MCF 10A (cell line): ENCODE data around the gene RELB. TPM values are rescaled to one million over a fixed set of nuclear protein-coding genes. Genes with fewer than 3 reads are reported as not detected.

ENCODE experiments used
- BruUV-seq: library from RNA; stranded (reverse); fragments of 400-500 nt; replicated peaks from 2 replicates; lab custom pipeline; 2021; lab: Mats Ljungman, UMichigan
- CTCF ChIA-PET: fragments of 300-600 bp; sonication (Branson Sonifier 250); formaldehyde crosslinking; extraction: SDS; loops from one replicate; lab custom pipeline; 2021; ENCODE audit warnings: antibody characterized with exemption, inconsistent platforms; lab: Yijun Ruan, JAX
- POLR2A ChIA-PET: fragments of 300-600, 350-650 bp; sonication (Branson Sonifier 250); formaldehyde crosslinking; extraction: SDS; loops from one replicate; lab custom pipeline; 2020; ENCODE audit warnings: antibody characterized with exemption, inconsistent platforms; lab: Yijun Ruan, JAX
- DNase-seq: peaks from one replicate; pipeline ENCODE4 v3.0.0-alpha.2; 2018; ENCODE audit not compliant: unreplicated experiment
- H3K27ac Mint-ChIP-seq: one replicate; pipeline ENCODE4 v1.8.0; 2022; ENCODE audit warnings: mild to moderate bottlenecking, low read depth, mixed read lengths; ENCODE audit not compliant: unreplicated experiment
- H3K27me3 Mint-ChIP-seq: one replicate; pipeline ENCODE4 v1.8.0; 2022; ENCODE audit warnings: mixed read lengths; ENCODE audit not compliant: insufficient read depth, unreplicated experiment
- H3K36me3 Mint-ChIP-seq: one replicate; pipeline ENCODE4 v1.8.0; 2022; ENCODE audit warnings: mild to moderate bottlenecking, moderate library complexity, mixed read lengths; ENCODE audit not compliant: insufficient read depth, unreplicated experiment
- H3K4me1 Mint-ChIP-seq: one replicate; pipeline ENCODE4 v1.8.0; 2022; ENCODE audit warnings: mixed read lengths; ENCODE audit not compliant: insufficient read depth, unreplicated experiment
- H3K4me3 Mint-ChIP-seq: one replicate; pipeline ENCODE4 v1.8.0; 2022; ENCODE audit warnings: mild to moderate bottlenecking, moderate library complexity, mixed read lengths; ENCODE audit not compliant: unreplicated experiment
- H3K9me3 Mint-ChIP-seq: one replicate; pipeline ENCODE4 v1.8.0; 2022; ENCODE audit warnings: mixed read lengths; ENCODE audit not compliant: unreplicated experiment
- CTCF ChIP-seq: fragments of 200-600 bp; IDR thresholded peaks from one replicate; pipeline ENCODE4 v1.8.0; 2022; ENCODE audit warnings: antibody characterized with exemption, mild to moderate bottlenecking; ENCODE audit not compliant: unreplicated experiment
- intact Hi-C: fragments of 100-400 bp; cut with micrococcal nuclease; formaldehyde crosslinking; loops from 2 replicates; pipeline ENCODE4 v1.14.1; 2022
- total RNA-seq: library from RNA; stranded (reverse); gene quantifications from 2 replicates; pipeline ENCODE4 v1.2.3, GENCODE V29; 2022

Gene RELB
- total RNA-seq, 1 experiment from 2014 or later = 39.8 TPM

DNA sequence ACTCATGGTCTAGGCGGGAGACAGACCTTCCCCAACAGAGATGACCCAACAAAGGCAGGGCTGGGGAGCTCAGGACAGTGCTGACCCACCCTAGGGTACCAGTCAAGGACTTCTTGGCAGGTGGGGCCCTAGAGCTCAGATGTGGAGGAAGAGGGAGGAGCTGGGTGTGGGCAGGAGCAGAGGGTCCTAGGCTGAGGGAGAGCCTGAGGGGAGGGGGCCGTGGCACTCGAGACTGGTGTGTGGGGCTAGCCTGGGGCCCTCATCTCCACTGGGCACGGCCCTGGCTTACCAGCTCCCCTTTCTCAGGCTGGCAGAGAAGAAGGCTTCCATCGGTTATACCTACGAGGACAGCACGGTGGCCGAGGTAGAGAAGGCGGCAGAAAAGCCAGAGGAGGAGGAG is 56.2 kb downstream of the RELB start:
- intact Hi-C loops = loop anchor here (5.0 kb wide), 1 partner anchor 470 kb away; no protein-coding TSS in a partner anchor
- Mint-ChIP-seq H3K36me3 (peaks cover 78% of the 10 kb centered on the region), H3K4me1 (peaks cover 11% of the 10 kb centered on the region), H3K27me3 (no peaks in the 10 kb centered on the region), H3K4me3 (no peak overlapping the region), H3K9me3 (no peaks in the 10 kb centered on the region), H3K27ac (no peak overlapping the region)
- CTCF ChIA-PET = interaction anchor here (0.6 to 1.5 kb wide), 5 partner anchors 8 to 132 kb away, joined by 3 to 5 read pairs (median 3); no protein-coding TSS in a partner anchor
- BruUV-seq = no TSS peak
- no peak for DNase-seq
- POLR2A ChIA-PET = interaction anchor here (1.2 kb wide), 1 partner anchor 18 kb away, joined by 8 read pairs; the partner anchor contains the start of gene CLASRP
- TF ChIP-seq CTCF = no peak

DNA sequence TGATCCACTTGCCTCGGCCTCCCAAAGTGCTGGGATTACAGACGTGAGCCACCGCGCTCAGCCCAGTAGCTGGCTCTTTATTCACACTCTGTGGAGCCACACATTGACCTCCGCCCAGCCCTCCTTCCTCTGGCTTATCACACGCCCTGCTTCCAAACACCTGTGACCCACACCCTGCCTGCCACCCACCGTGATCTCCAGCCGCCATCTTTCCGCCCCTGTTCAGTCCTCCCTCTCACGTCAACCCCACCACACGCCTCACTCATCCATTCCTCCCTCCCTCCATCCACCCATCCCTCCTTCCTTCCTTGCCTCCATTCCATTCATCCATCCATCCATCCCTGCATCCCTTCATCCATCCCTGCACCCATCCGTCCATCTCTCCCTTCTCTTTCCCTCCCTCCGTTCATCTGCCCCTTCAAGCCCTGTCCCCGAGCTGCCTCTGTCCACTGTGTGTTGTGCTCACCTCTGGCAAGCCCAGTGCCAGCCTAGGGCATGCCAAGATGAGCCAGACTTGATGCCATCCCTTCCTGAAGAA is 57.4 kb downstream of the RELB start:
- intact Hi-C loops = loop anchor here (1.0 to 5.0 kb wide), 2 partner anchors 41 to 471 kb away; no protein-coding TSS in a partner anchor
- no peak for DNase-seq
- peaks cover 78% of the 10 kb centered on the region for H3K36me3 Mint-ChIP-seq
- no TSS peak for BruUV-seq
- H3K27ac Mint-ChIP-seq = no peak overlapping the region
- TF ChIP-seq CTCF = no peak
- H3K4me3 Mint-ChIP-seq = no peak overlapping the region
- ChIA-PET POLR2A (interaction anchor here (0.8 kb wide), 1 partner anchor 119 kb away, joined by 5 read pairs; the partner anchor contains the start of gene TRAPPC6A), CTCF (interaction anchor here (0.6 to 2.5 kb wide), 11 partner anchors 11 to 695 kb away, joined by 3 to 13 read pairs (median 4); partner anchors contain the start of gene ZNF296)
- H3K9me3 Mint-ChIP-seq = no peaks in the 10 kb centered on the region
- H3K27me3 Mint-ChIP-seq = no peaks in the 10 kb centered on the region
- peaks cover 11% of the 10 kb centered on the region for H3K4me1 Mint-ChIP-seq

- Mint-ChIP-seq H3K27me3 (no peaks in the 10 kb centered on the region), H3K27ac (no peak overlapping the region), H3K36me3 (peaks cover 78% of the 10 kb centered on the region), H3K9me3 (no peaks in the 10 kb centered on the region), H3K4me3 (no peak overlapping the region), H3K4me1 (peaks cover 11% of the 10 kb centered on the region)
- ChIA-PET CTCF (interaction anchor here (0.5 to 2.5 kb wide), 29 partner anchors 9 to 362 kb away, joined by 3 to 24 read pairs (median 5); partner anchors contain the start of genes CLASRP and ZNF296), POLR2A (interaction anchor here (0.8 kb wide), 1 partner anchor 119 kb away, joined by 5 read pairs; the partner anchor contains the start of gene TRAPPC6A)
- TF ChIP-seq CTCF = peak; percentile 90
- BruUV-seq = no TSS peak
- DNase-seq = peak; percentile 87
- intact Hi-C loops = loop anchor here (1.0 to 5.0 kb wide), 2 partner anchors 42 to 472 kb away; no protein-coding TSS in a partner anchor
These were observed 58.1 kb downstream of the RELB start for GRCh38 chr19:45059258-45059965.

GRCh38 chr19:45061965-45062364 is 60.7 kb downstream of the RELB start:
- H3K27ac Mint-ChIP-seq = no peak overlapping the region
- CTCF ChIA-PET = interaction anchor here (0.5 to 1.1 kb wide), 4 partner anchors 11 to 93 kb away, joined by 3 read pairs; no protein-coding TSS in a partner anchor
- intact Hi-C loops = no loop called here

More at GRCh38 chr19:45061965-45062364, 60.7 kb downstream of the RELB start:
- no TSS peak for BruUV-seq
- Mint-ChIP-seq H3K4me3 (no peak overlapping the region), H3K36me3 (peaks cover 82% of the 10 kb centered on the region), H3K9me3 (no peaks in the 10 kb centered on the region), H3K27me3 (no peaks in the 10 kb centered on the region), H3K4me1 (peaks cover 11% of the 10 kb centered on the region)
- no peak for TF ChIP-seq CTCF
- POLR2A ChIA-PET = interaction anchor here (1.1 kb wide), 1 partner anchor 61 kb away, joined by 3 read pairs; no protein-coding TSS in a partner anchor
- no peak for DNase-seq
